HepG2 (cell line): ENCODE data around the gene AVPR2. TPM values are rescaled to one million over a fixed set of nuclear protein-coding genes. Genes with fewer than 3 reads are reported as not detected.

ENCODE experiments used
- ATAC-seq: fragments of 200-7000 bp; cut with Tn5 transposase; 3 replicates; pipeline ENCODE4 v1.9.1; 2020; ENCODE audit warnings: mild to moderate bottlenecking, moderate library complexity
- BruUV-seq: library from RNA; stranded (reverse); fragments of 400-500 nt; replicated peaks from 2 replicates; lab custom pipeline; 2021; lab: Mats Ljungman, UMichigan
- CTCF ChIA-PET: fragments of 300-600 bp; formaldehyde crosslinking; extraction: SDS; loops from one replicate; lab custom pipeline; 2021; ENCODE audit warnings: low total read pairs, inconsistent platforms, low intra/inter-chr PET ratio; lab: Yijun Ruan, JAX
- POLR2A ChIA-PET: fragments of 350-600 bp; sonication (Branson Sonifier 250); formaldehyde crosslinking; loops from one replicate; lab custom pipeline; 2020; ENCODE audit warnings: antibody characterized with exemption, inconsistent platforms; lab: Yijun Ruan, JAX
- DNase-seq: peaks from one replicate; pipeline ENCODE4 v3.0.0-alpha.2; 2015; ENCODE audit warnings: low spot score
- FAIRE-seq: peaks from 3 replicates; lab custom pipeline; 2011; peaks lifted over from hg19 to GRCh38; lab: Jason Lieb, UNC
- H2AFZ ChIP-seq: one replicate; pipeline ENCODE4 v1.6.1; 2011; ENCODE audit warnings: low read length, inconsistent platforms
- H3K27ac ChIP-seq: fragments of 300-600 bp; 3 replicates; pipeline ENCODE4 v1.8.0; 2011; ENCODE audit warnings: mixed run types, mild to moderate bottlenecking, mixed read lengths, low read length, inconsistent platforms; ENCODE audit not compliant: insufficient read depth; ENCODE audit errors: extremely low read length
- H3K27me3 ChIP-seq, 2 experiments: fragments of 200-600 bp in 1 of 2; 2 replicates in 1 of 2; 3 replicates in 1 of 2; pipeline versions ENCODE4 v1.6.0 to v1.8.0; 2011; ENCODE audit warnings: low read length in 2 of 2, mild to moderate bottlenecking in 2 of 2, moderate library complexity in 2 of 2, inconsistent platforms in 1 of 2; ENCODE audit not compliant: insufficient read depth in 2 of 2, control insufficient read depth in 1 of 2
- H3K36me3 ChIP-seq, 2 experiments: fragments of 200-600 bp in 1 of 2; replicated peaks in 1 of 2; 2 replicates in 1 of 2; 3 replicates in 1 of 2; pipeline versions ENCODE4 v1.5.1 to v1.8.0; 2011; ENCODE audit warnings: low read length in 2 of 2, inconsistent platforms in 1 of 2; ENCODE audit not compliant: insufficient read depth in 2 of 2, control insufficient read depth in 1 of 2
- H3K4me1 ChIP-seq: 2 replicates; pipeline ENCODE4 v1.5.1; 2012; ENCODE audit warnings: low read length, inconsistent platforms; ENCODE audit not compliant: insufficient read depth
- H3K4me2 ChIP-seq: 2 replicates; pipeline ENCODE4 v1.6.0; 2011; ENCODE audit warnings: low read depth, low read length, inconsistent platforms
- H3K4me3 ChIP-seq, 3 experiments: fragments of 200-600 bp in 1 of 3; sonication (generic), shearing (Covaris generic) in 1 of 3; replicated peaks in 1 of 3; 2 replicates each; pipeline ENCODE4 v1.5.1; 2011 to 2016; ENCODE audit warnings: low read length in 3 of 3, inconsistent platforms in 2 of 3, low read depth in 2 of 3, mild to moderate bottlenecking in 2 of 3, control low read depth in 1 of 3, mixed read lengths in 1 of 3; ENCODE audit not compliant: insufficient read depth in 1 of 3
- H3K79me2 ChIP-seq: one replicate; pipeline ENCODE4 v1.6.1; 2011; ENCODE audit warnings: low read length, inconsistent platforms; ENCODE audit not compliant: insufficient read depth
- H3K9ac ChIP-seq: 2 replicates; pipeline ENCODE4 v1.6.0; 2011; ENCODE audit warnings: mild to moderate bottlenecking, low read depth, low read length, inconsistent platforms; ENCODE audit not compliant: insufficient read depth
- H3K9me3 ChIP-seq: 2 replicates; pipeline ENCODE4 v1.5.1; 2012; ENCODE audit warnings: mild to moderate bottlenecking, low read length
- H4K20me1 ChIP-seq: 2 replicates; pipeline ENCODE4 v1.6.0; 2011; ENCODE audit warnings: inconsistent platforms, mild to moderate bottlenecking, low read length, moderate library complexity; ENCODE audit not compliant: insufficient read depth
- GABPA ChIP-seq, 2 experiments: IDR thresholded peaks; 2 replicates each; pipeline ENCODE4 v1.6.1; 2011 to 2016; ENCODE audit warnings: low read depth in 2 of 2, low read length in 1 of 2, missing biosample characterization in 1 of 2, missing genetic modification characterization in 1 of 2
- LRRFIP1 ChIP-seq: sonication (generic); formaldehyde crosslinking; conservative IDR thresholded peaks from 2 replicates; pipeline ENCODE4 v1.4.0; 2020; ENCODE audit warnings: missing genetic modification reagents
- PAXIP1 ChIP-seq: sonication (generic); formaldehyde crosslinking; conservative IDR thresholded peaks from 2 replicates; pipeline ENCODE4 v1.4.0; 2020; ENCODE audit warnings: mild to moderate bottlenecking, missing genetic modification reagents, moderate library complexity
- SOX13 ChIP-seq, 3 experiments: fragments of 450-650 bp in 1 of 3; sonication (generic) in 1 of 3; formaldehyde crosslinking in 1 of 3; IDR thresholded peaks in 2 of 3; conservative IDR thresholded peaks in 1 of 3; 2 replicates each; pipeline versions ENCODE4 v1.5.0 to v1.6.1; 2016 to 2020; ENCODE audit warnings: antibody characterized with exemption in 1 of 3, mild to moderate bottlenecking in 1 of 3, missing compliant biosample characterization in 1 of 3, missing genetic modification reagents in 1 of 3, moderate library complexity in 1 of 3
- SOX6 ChIP-seq, 2 experiments: fragments of 450-650 bp in 1 of 2; sonication (generic) in 1 of 2; formaldehyde crosslinking in 1 of 2; IDR thresholded peaks; 2 replicates each; pipeline versions ENCODE4 v1.4.0 to v1.6.1; 2017 to 2020; ENCODE audit warnings: antibody characterized with exemption in 1 of 2, mild to moderate bottlenecking in 1 of 2, missing genetic modification reagents in 1 of 2
- ZNF687 ChIP-seq: sonication (generic); formaldehyde crosslinking; IDR thresholded peaks from 2 replicates; pipeline ENCODE4 v1.5.1; 2020; ENCODE audit warnings: mild to moderate bottlenecking, missing genetic modification reagents, moderate library complexity
- WGBS: methylation state at CpG from one replicate; pipeline ENCODE4 v1.1.6; 2017; ENCODE audit warnings: low lambda C conversion rate; 5-methylcytosine and 5-hydroxymethylcytosine counted together
- in situ Hi-C: cut with HindIII; loops from 2 replicates; pipeline ENCODE4 v1.10.0; 2017; ENCODE audit warnings: low pct_unique_long_range_greater_than_20kb; ENCODE audit not compliant: extremely low pct_ligation_motif_present
- intact Hi-C: fragments of 100-400 bp; cut with micrococcal nuclease; formaldehyde crosslinking; loops from one replicate; pipeline ENCODE4 v1.10.0; 2022; ENCODE audit not compliant: unreplicated experiment
- polyA plus RNA-seq, 8 experiments: library from polyadenylated mRNA; depleted of rRNA in 3 of 8; stranded (reverse) in 7 of 8; unstranded in 1 of 8; fragments of >200 nt; fragmentation: Illumina TruSeq in 4 of 8; extraction: Trizol in 4 of 8; gene quantifications; 2 replicates each; pipeline versions ENCODE4 v1.2.1 to v1.2.3, GENCODE V29; 2011 to 2016; ENCODE audit warnings: low read depth in 4 of 8, missing spikeins in 1 of 8, mixed read lengths in 1 of 8; ENCODE audit not compliant: insufficient read depth in 1 of 8
- total RNA-seq, 5 experiments: library from RNA; depleted of rRNA; stranded (reverse); fragments of >200 nt; fragmentation: Illumina TruSeq; extraction: Trizol; gene quantifications; 2 replicates each; pipeline ENCODE4 v1.2.3, GENCODE V29; 2016; ENCODE audit warnings: low read depth in 1 of 5

Gene AVPR2
- total and polyA plus RNA-seq, 2 of the 13 experiments (the other 11 are each of a cell fraction or from before 2014, with no cell fraction given) = not detected

- no peaks in the 10 kb centered on the region for H3K36me3 ChIP-seq
- no peaks in the 10 kb centered on the region for H3K79me2 ChIP-seq
- ChIA-PET CTCF (no interaction called here), POLR2A (interaction anchor here (0.9 to 1.0 kb wide), 2 partner anchors 13 to 14 kb away, joined by 3 to 5 read pairs; no protein-coding TSS in a partner anchor)
- FAIRE-seq = no peak
- peaks cover 35% of the 10 kb centered on the region for H3K4me1 ChIP-seq
- in situ Hi-C loops (no loop called here), intact Hi-C loops (loop anchor here (10.0 kb wide), 1 partner anchor 177 kb away; the partner anchor contains the start of gene PLXNB3)
- H3K4me2 ChIP-seq = 0 out of 2 replicates have a peak overlapping the region, but pooled peaks have one; percentile 23
- H3K9me3 ChIP-seq = no peaks in the 10 kb centered on the region
- no TSS peak for BruUV-seq
- no peak for ATAC-seq
- DNase-seq = peak; percentile 27
- no peak overlapping the region for H2AFZ ChIP-seq
- no peak overlapping the region; a peak in 1 of 6 replicates for H3K4me3 ChIP-seq
- 67% methylated on average over 1 of the region's 23 CpGs for WGBS
- H3K9ac ChIP-seq = 0 out of 2 replicates have a peak overlapping the region, but pooled peaks have one; percentile 22
- no peaks in the 10 kb centered on the region for H4K20me1 ChIP-seq
- H3K27ac ChIP-seq = peak overlapping the region; percentile 57
- H3K27me3 ChIP-seq = no peaks in the 10 kb centered on the region
- no peak for TF ChIP-seq LRRFIP1 (CRISPR knock-in tag)
- no peak for TF ChIP-seq SOX6 (IDR thresholded peaks at IDR 0.05)
- TF ChIP-seq SOX6 (CRISPR knock-in tag; IDR thresholded peaks at IDR 0.05) = 0 out of 2 replicates have a peak, but pooled peaks have one; percentile 34
- TF ChIP-seq PAXIP1 = peak; percentile 26; the same call in 1 of the 2 replicates
- no peak for TF ChIP-seq GABPA (IDR thresholded peaks at IDR 0.05; ENCODE audit: low read depth, low read length)
- peak; percentile 34; the same call in 1 of the 2 replicates for TF ChIP-seq GABPA (CRISPR knock-in tag; IDR thresholded peaks at IDR 0.05; ENCODE audit: low read depth)
- peak; percentile 58 for TF ChIP-seq ZNF687 (CRISPR knock-in tag)
- no peak for TF ChIP-seq SOX13 (IDR thresholded peaks at IDR 0.05)
- TF ChIP-seq SOX13 (CRISPR knock-in tag; conservative IDR thresholded peaks at IDR 0.05 in 1 of 2, IDR thresholded peaks at IDR 0.05 in 1 of 2) = 0 out of 4 replicates have a peak, but pooled peaks of 1 of the 2 experiments have one; percentile 9
Observed at GRCh38 chrX:153941336-153942252, 37.1 kb downstream of the AVPR2 start.
